ENCODE measurements around the gene TRIP12.
"Not testable (repeated sequence)": the region's sequence is repeated elsewhere in the genome, so short reads cannot be mapped to it uniquely, and the experiment has no call there.

Gene TRIP12

GRCh38 chr2:229942671-229943070, 20.9 kb upstream of the TRIP12 start:
- Mint-ChIP-seq H3K4me3 (no peak overlapping the region), H3K27me3 (ENCODE audit: low read depth, poor library complexity) (peaks cover 3% of the 10 kb centered on the region), H3K4me1 (peaks cover 11% of the 10 kb centered on the region), H3K36me3 (ENCODE audit: low read depth) (peaks cover 33% of the 10 kb centered on the region), H3K9me3 (peaks cover 3% of the 10 kb centered on the region), H3K27ac (no peak overlapping the region)
- no peak for DNase-seq
- TF ChIP-seq CTCF (IDR thresholded peaks at IDR 0.05): no peak

- H3K36me3 Mint-ChIP-seq (ENCODE audit: low read depth): peaks cover 57% of the 10 kb centered on the region
- TF ChIP-seq CTCF (IDR thresholded peaks at IDR 0.05): no peak
- no peaks in the 10 kb centered on the region for H3K4me1 Mint-ChIP-seq
- H3K4me3 Mint-ChIP-seq: no peak overlapping the region
- DNase-seq: no peak
- peaks cover 20% of the 10 kb centered on the region for H3K9me3 Mint-ChIP-seq
- no peak overlapping the region for H3K27ac Mint-ChIP-seq
- no peaks in the 10 kb centered on the region for H3K27me3 Mint-ChIP-seq (ENCODE audit: low read depth, poor library complexity)
Measured at GRCh38 chr2:229937537-229937936, 15.7 kb upstream of the TRIP12 start.

GRCh38 chr2:229931241-229931640, 9.4 kb upstream of the TRIP12 start:
- Mint-ChIP-seq H3K27ac (no peak overlapping the region), H3K4me1 (no peaks in the 10 kb centered on the region), H3K4me3 (no peak overlapping the region), H3K27me3 (ENCODE audit: low read depth, poor library complexity) (no peaks in the 10 kb centered on the region), H3K36me3 (ENCODE audit: low read depth) (peaks cover 25% of the 10 kb centered on the region), H3K9me3 (peaks cover 13% of the 10 kb centered on the region)
- TF ChIP-seq CTCF (IDR thresholded peaks at IDR 0.05): no peak
- DNase-seq: no peak

GRCh38 chr2:229930656-229931055, 8.8 kb upstream of the TRIP12 start:
- Mint-ChIP-seq H3K4me1 (no peaks in the 10 kb centered on the region), H3K27ac (no peak overlapping the region)

GRCh38 chr2:229927817-229928321, 6.1 kb upstream of the TRIP12 start:
- Mint-ChIP-seq H3K36me3 (ENCODE audit: low read depth) (peaks cover 14% of the 10 kb centered on the region), H3K4me3 (no peak overlapping the region), H3K27ac (no peak overlapping the region), H3K27me3 (ENCODE audit: low read depth, poor library complexity) (no peaks in the 10 kb centered on the region), H3K9me3 (no peaks in the 10 kb centered on the region), H3K4me1 (peaks cover 10% of the 10 kb centered on the region)
- no peak for DNase-seq
- TF ChIP-seq CTCF (IDR thresholded peaks at IDR 0.05): no peak

More at GRCh38 chr2:229930656-229931055, 8.8 kb upstream of the TRIP12 start:
- Mint-ChIP-seq H3K9me3 (peaks cover 7% of the 10 kb centered on the region), H3K4me3 (no peak overlapping the region), H3K27me3 (ENCODE audit: low read depth, poor library complexity) (no peaks in the 10 kb centered on the region), H3K36me3 (ENCODE audit: low read depth) (peaks cover 20% of the 10 kb centered on the region)
- no peak for DNase-seq
- TF ChIP-seq CTCF (IDR thresholded peaks at IDR 0.05): no peak

GRCh38 chr2:229925201-229925600, 3.4 kb upstream of the TRIP12 start:
- Mint-ChIP-seq H3K4me1 (peaks cover 15% of the 10 kb centered on the region), H3K27ac (no peak overlapping the region), H3K9me3 (no peaks in the 10 kb centered on the region)

GRCh38 chr2:229924541-229924940, 2.7 kb upstream of the TRIP12 start:
- H3K27me3 Mint-ChIP-seq (ENCODE audit: low read depth, poor library complexity); H3K9me3 Mint-ChIP-seq; DNase-seq; H3K27ac Mint-ChIP-seq: not testable (repeated sequence)
- H3K4me1 Mint-ChIP-seq: peaks cover 21% of the 10 kb centered on the region
- H3K4me3 Mint-ChIP-seq: peak overlapping the region; percentile 100
- peaks cover 12% of the 10 kb centered on the region for H3K36me3 Mint-ChIP-seq (ENCODE audit: low read depth)

More at GRCh38 chr2:229925201-229925600, 3.4 kb upstream of the TRIP12 start:
- Mint-ChIP-seq H3K36me3 (ENCODE audit: low read depth) (peaks cover 12% of the 10 kb centered on the region), H3K27me3 (ENCODE audit: low read depth, poor library complexity) (no peaks in the 10 kb centered on the region), H3K4me3 (no peak overlapping the region)
- TF ChIP-seq CTCF (IDR thresholded peaks at IDR 0.05): no peak
- DNase-seq: no peak
